ENCODE results near the gene MAPK8IP1. TPM values are rescaled to one million over a fixed set of nuclear protein-coding genes. Genes with fewer than 3 reads are reported as not detected.

The MAPK8IP1 gene
- polyA plus RNA-seq, 2 of the 4 experiments (the other 2 are of a cell fraction): 2.6 to 5.8 TPM

- TF ChIP-seq, protein P1, sequence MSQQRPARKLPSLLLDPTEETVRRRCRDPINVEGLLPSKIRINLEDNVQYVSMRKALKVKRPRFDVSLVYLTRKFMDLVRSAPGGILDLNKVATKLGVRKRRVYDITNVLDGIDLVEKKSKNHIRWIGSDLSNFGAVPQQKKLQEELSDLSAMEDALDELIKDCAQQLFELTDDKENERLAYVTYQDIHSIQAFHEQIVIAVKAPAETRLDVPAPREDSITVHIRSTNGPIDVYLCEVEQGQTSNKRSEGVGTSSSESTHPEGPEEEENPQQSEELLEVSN (IDR thresholded peaks at IDR 0.05; ENCODE audit: borderline replicate concordance, low read depth): no peak
- TF ChIP-seq KDM1A (IDR thresholded peaks at IDR 0.05; ENCODE audit: low read depth): no peak
- no peak for TF ChIP-seq ESRRA (IDR thresholded peaks at IDR 0.05; ENCODE audit: borderline replicate concordance, low read length)
- TF ChIP-seq, protein P2, sequence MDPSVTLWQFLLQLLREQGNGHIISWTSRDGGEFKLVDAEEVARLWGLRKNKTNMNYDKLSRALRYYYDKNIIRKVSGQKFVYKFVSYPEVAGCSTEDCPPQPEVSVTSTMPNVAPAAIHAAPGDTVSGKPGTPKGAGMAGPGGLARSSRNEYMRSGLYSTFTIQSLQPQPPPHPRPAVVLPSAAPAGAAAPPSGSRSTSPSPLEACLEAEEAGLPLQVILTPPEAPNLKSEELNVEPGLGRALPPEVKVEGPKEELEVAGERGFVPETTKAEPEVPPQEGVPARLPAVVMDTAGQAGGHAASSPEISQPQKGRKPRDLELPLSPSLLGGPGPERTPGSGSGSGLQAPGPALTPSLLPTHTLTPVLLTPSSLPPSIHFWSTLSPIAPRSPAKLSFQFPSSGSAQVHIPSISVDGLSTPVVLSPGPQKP (IDR thresholded peaks at IDR 0.05; ENCODE audit: low read depth, low read length): no peak
- no peak for TF ChIP-seq EHMT2 (IDR thresholded peaks at IDR 0.05; ENCODE audit: low read depth)
- no peak for TF ChIP-seq CHD2 (IDR thresholded peaks at IDR 0.05; ENCODE audit: low read length, partially characterized antibody)
- no peak for TF ChIP-seq JUNB (IDR thresholded peaks at IDR 0.05)
- TF ChIP-seq NFE2L2 (conservative IDR thresholded peaks at IDR 0.05; ENCODE audit: low read length): no peak
Observed at GRCh38 chr11:45872651-45873356, 12.6 kb upstream of the MAPK8IP1 start (continued).

GRCh38 chr11:45876401-45876800, 9.1 kb upstream of the MAPK8IP1 start:
- no peak overlapping the region for H3K4me3 ChIP-seq
- DNase-seq (ENCODE audit: low read depth in 1 of 2, low spot score in 1 of 2) (no peak), FAIRE-seq (no peak), ATAC-seq (no peak)
- ChIA-PET CTCF (interaction anchor here (0.7 to 1.8 kb wide), 4 partner anchors 17 to 365 kb away, joined by 3 to 5 read pairs (median 3); no protein-coding TSS in a partner anchor), POLR2A (no interaction called here)
- no peak overlapping the region for H3K27ac ChIP-seq
- H3K4me1 ChIP-seq: peaks cover 20% of the 10 kb centered on the region
- no peak for TF ChIP-seq JUNB (IDR thresholded peaks at IDR 0.05)
- TF ChIP-seq RNF2 (IDR thresholded peaks at IDR 0.05; ENCODE audit: borderline replicate concordance, low read depth): no peak
- TF ChIP-seq RCOR1 (IDR thresholded peaks at IDR 0.05; ENCODE audit: low read depth, low read length): no peak
- no peak for TF ChIP-seq POLR2AphosphoS2 (conservative IDR thresholded peaks at IDR 0.05; ENCODE audit: low read length)
- no peak for TF ChIP-seq CHD2 (IDR thresholded peaks at IDR 0.05; ENCODE audit: low read length, partially characterized antibody)
- TF ChIP-seq FOSB (CRISPR knock-in tag; IDR thresholded peaks at IDR 0.05): no peak
- TF ChIP-seq, protein P1 (IDR thresholded peaks at IDR 0.05; ENCODE audit: borderline replicate concordance, low read depth): no peak
- TF ChIP-seq, protein P3, sequence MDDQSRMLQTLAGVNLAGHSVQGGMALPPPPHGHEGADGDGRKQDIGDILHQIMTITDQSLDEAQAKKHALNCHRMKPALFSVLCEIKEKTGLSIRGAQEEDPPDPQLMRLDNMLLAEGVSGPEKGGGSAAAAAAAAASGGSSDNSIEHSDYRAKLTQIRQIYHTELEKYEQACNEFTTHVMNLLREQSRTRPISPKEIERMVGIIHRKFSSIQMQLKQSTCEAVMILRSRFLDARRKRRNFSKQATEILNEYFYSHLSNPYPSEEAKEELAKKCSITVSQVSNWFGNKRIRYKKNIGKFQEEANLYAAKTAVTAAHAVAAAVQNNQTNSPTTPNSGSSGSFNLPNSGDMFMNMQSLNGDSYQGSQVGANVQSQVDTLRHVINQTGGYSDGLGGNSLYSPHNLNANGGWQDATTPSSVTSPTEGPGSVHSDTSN (IDR thresholded peaks at IDR 0.05): no peak
- TF ChIP-seq HOXA7 (CRISPR knock-in tag; IDR thresholded peaks at IDR 0.05): no peak
- TF ChIP-seq ZSCAN20 (CRISPR knock-in tag; IDR thresholded peaks at IDR 0.05): no peak
- no peak for TF ChIP-seq JUN (IDR thresholded peaks at IDR 0.05)
- no peak for TF ChIP-seq ATOH8 (CRISPR knock-in tag; IDR thresholded peaks at IDR 0.05; ENCODE audit: low read depth)
- no peak for TF ChIP-seq NR3C1 (IDR thresholded peaks at IDR 0.05)
- TF ChIP-seq MAZ (IDR thresholded peaks at IDR 0.05; ENCODE audit: borderline replicate concordance, low read depth, low read length): no peak
- TF ChIP-seq RARB (CRISPR knock-in tag; IDR thresholded peaks at IDR 0.05): no peak
- H3K4me2 ChIP-seq: no peak overlapping the region
- WGBS (ENCODE audit: missing lambda C conversion rate): 66% methylated on average over 6 of the region's 6 CpGs
- no peaks in the 10 kb centered on the region for H3K9me3 ChIP-seq

Data from A549 (cell line).